SJSA1 (cell line): ENCODE data around the gene PRR36. TPM values are rescaled to one million over a fixed set of nuclear protein-coding genes. Genes with fewer than 3 reads are reported as not detected.
"Not testable (repeated sequence)": the region's sequence is repeated elsewhere in the genome, so short reads cannot be mapped to it uniquely, and the experiment has no call there.

Experiments
- DNase-seq, 2 experiments: peaks; one replicate each; pipeline ENCODE4 v3.0.0-alpha.2; 2015 to 2020; ENCODE audit warnings: low spot score in 2 of 2, low read depth in 1 of 2
- H3K27ac ChIP-seq: fragments of 250-450 bp; sonication (Bioruptor Pico); 2 replicates; pipeline ENCODE4 v1.5.1; 2020; ENCODE audit warnings: mild to moderate bottlenecking, moderate library complexity
- H3K27me3 ChIP-seq: fragments of 250-450 bp; sonication (Bioruptor Pico); replicated peaks from 2 replicates; pipeline ENCODE4 v1.5.1; 2020; ENCODE audit warnings: mild to moderate bottlenecking, moderate library complexity
- H3K36me3 ChIP-seq: fragments of 250-450 bp; sonication (Bioruptor Pico); 2 replicates; pipeline ENCODE4 v1.5.1; 2020; ENCODE audit warnings: mild to moderate bottlenecking
- H3K4me1 ChIP-seq: fragments of 250-450 bp; sonication (Bioruptor Pico); replicated peaks from 2 replicates; pipeline ENCODE4 v1.6.1; 2021; ENCODE audit warnings: mild to moderate bottlenecking
- H3K4me3 ChIP-seq: fragments of 250-450 bp; sonication (Bioruptor Pico); 2 replicates; pipeline ENCODE4 v1.5.1; 2020; ENCODE audit warnings: mild to moderate bottlenecking
- H3K9me3 ChIP-seq: fragments of 250-450 bp; sonication (Bioruptor Pico); replicated peaks from 2 replicates; pipeline ENCODE4 v1.5.1; 2020; ENCODE audit warnings: mild to moderate bottlenecking
- total RNA-seq: library from RNA; depleted of rRNA; stranded (reverse); fragments of >200 nt; shearing (Covaris generic); gene quantifications from 2 replicates; pipeline ENCODE4 v1.2.3, GENCODE V29; 2014

Gene PRR36
- total RNA-seq, 1 experiment from 2014 or later: not detected

DNA sequence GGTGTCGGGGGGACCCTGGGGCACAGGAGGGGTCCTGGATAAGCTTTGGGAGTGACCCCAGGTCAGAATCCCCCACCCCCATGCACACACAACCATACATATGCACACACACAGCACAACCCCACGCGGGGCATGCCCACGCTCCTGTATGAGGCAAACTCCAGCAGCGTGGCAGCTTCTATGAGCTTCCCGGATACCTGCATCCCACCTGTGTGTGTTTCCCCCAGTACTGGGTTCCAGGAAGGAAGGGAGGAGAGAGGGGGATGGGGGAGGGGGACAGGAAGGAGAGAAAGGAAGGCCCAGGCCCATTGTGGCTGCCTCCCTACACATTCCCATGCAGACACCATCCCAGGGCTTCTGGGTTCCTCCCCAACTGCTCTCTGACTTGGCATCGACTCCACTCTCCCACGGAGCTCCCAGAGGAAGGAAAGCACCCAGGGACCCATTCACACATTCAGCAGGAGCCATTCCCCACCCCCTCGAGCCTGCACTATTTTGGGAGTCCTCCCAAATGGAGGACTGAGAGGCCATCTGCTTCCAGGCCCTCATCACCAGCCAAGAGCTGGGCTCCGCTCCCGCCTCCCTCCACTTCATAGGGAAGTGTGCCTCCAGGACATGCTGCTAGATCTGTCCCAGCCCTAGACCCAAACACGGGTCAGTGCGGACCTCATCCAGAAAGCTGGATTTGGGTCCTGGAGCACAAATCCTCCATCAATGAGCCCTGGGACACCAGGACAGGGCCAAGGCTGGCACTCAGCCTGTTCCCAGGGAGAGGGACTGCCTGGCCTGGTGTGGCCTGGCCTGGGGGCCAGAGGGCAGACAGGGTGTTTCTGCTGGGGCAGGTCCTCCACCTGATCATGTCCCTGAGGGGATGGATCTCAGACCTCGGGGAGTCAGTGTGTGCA is 13.2 kb downstream of the PRR36 start:
- H3K36me3 ChIP-seq: 0 out of 2 replicates have a peak, but pooled peaks cover 2% of the 10 kb centered on the region

DNA sequence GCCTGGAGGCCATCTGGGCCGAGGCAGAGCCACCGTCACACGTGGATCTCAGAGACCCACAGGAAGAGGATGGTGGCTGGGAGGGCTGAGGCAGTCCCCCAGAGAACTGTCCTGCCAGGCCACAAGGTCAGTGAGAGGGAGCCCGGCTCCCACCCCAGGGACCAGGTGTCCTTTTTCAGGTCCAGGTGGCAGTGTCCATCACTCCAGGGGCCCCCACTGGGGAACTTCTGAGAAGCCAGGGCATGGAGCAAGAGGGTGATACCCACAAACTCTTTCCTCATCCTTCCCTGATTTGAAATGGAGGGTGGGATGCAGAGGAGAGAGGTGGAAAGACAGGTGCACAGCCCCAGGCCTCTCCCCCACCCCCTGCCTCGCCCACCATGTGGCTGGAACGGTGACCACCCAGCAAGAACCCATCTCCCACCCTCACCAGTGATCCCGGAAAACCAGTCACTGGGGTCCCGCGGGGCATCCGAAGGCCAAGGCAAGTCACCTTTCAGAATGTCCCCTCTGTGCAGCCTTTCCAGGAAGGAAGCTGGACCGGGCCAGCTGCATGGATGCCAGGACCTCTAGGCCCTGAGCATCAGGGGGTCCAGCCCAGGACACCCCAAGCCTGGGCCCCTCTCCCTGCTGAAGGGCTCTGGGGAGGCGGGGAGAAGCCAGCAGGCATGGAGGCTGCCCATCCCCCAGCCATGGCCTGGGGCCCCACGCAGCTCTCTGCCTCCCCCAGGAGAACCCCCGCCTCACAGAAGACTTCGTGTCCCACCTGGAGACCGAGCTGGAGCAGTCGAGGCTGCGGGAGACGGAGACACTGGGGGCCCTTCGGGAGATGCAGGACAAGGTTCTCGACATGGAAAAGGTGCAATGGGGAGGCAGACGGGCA is 14.1 kb downstream of the PRR36 start:
- no peaks in the 10 kb centered on the region for H3K27me3 ChIP-seq
- H3K4me3 ChIP-seq: no peak overlapping the region
- H3K27ac ChIP-seq: no peak overlapping the region
- 0 out of 2 replicates have a peak, but pooled peaks cover 2% of the 10 kb centered on the region for H3K36me3 ChIP-seq
- no peaks in the 10 kb centered on the region for H3K4me1 ChIP-seq
- no peaks in the 10 kb centered on the region for H3K9me3 ChIP-seq
- no peak for DNase-seq

More for the DNA sequence above, 13.2 kb downstream of the PRR36 start:
- Histone ChIP-seq H3K4me3 (no peak overlapping the region), H3K9me3 (no peaks in the 10 kb centered on the region), H3K4me1 (no peaks in the 10 kb centered on the region), H3K27ac (no peak overlapping the region), H3K27me3 (no peaks in the 10 kb centered on the region)
- DNase-seq: no peak

DNA sequence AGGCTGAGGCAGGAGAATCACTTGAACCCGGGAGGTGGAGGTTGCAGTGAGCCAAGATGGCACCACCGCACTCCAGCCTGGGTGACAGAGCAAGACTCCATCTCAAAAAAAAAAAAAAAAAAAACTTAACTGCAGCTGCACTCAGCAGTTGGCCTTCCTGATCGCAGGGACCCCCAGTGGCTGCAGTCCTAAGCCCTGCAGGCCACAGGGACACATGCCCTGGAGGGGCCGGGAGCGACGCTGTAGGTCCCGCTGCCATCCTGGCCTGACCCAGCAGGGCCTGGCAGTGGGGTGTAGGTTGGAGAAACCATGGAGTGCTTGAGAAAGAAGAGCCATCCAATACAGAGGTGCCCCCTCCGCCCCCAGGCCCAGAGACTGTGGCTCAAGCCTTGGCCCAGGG is 15.1 kb downstream of the PRR36 start:
- not testable (repeated sequence) for H3K9me3 ChIP-seq, H3K27ac ChIP-seq, H3K27me3 ChIP-seq

DNA sequence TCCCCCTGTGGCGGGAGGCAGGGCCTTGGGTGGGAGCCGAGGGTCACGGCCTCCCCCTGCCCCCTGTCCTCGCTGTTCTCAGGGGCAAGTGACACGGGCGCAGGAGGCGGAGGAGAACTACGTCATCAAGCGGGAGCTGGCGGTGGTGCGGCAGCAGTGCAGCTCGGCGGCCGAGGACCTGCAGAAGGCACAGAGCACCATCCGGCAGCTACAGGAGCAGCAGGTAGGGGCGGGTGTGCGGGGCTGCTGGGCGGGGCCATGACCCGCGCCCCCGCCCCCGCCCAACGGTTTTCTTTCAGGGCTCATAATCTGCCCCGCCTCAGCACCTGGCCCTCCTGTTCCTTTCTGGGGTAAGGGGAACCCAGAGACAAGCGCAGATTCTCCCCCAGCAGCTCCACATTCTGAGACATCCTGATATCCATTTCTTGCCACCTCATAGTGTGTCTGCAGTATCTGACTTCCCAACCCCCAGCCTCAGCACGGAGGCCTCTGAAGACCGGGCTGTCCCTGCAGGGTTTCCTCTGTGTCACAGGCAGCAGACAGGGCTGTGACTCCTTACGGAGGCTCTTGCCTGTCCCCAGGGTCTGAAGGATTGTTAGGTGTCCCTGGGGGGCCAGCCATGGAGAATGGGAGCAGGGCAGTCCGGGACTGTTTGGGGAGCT is 15.9 kb downstream of the PRR36 start:
- no peak for DNase-seq
- H3K9me3 ChIP-seq: no peaks in the 10 kb centered on the region
- H3K4me1 ChIP-seq: no peaks in the 10 kb centered on the region
- H3K4me3 ChIP-seq: no peak overlapping the region
- no peak overlapping the region for H3K27ac ChIP-seq
- no peaks in the 10 kb centered on the region for H3K27me3 ChIP-seq
- no peaks in the 10 kb centered on the region for H3K36me3 ChIP-seq

More for the DNA sequence above, 15.1 kb downstream of the PRR36 start:
- H3K36me3 ChIP-seq, H3K4me3 ChIP-seq, H3K4me1 ChIP-seq, DNase-seq: not testable (repeated sequence)

DNA sequence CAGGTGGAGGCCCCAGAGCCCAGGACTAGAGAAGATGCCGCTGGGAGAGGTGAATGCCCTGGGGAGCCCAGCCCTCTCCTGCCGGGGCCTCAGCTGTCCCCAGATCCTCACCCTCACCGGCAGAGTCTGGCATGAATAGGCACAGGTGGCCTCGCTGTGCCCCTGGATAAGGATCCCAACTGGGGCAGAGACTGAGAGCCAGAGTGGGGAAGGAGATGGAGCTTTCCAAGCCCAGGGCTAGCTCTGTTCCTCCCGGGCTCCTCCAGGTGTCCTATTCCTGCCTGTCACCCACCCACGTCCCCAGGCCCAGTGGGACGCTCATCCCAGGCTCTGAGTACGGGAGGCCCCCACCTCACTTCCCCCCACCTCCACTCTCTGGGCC is 16.5 kb downstream of the PRR36 start:
- no peak overlapping the region for H3K27ac ChIP-seq
- H3K27me3 ChIP-seq: no peaks in the 10 kb centered on the region
- H3K4me3 ChIP-seq: no peak overlapping the region
- no peaks in the 10 kb centered on the region for H3K36me3 ChIP-seq
- H3K9me3 ChIP-seq: no peaks in the 10 kb centered on the region
- H3K4me1 ChIP-seq: no peaks in the 10 kb centered on the region
- DNase-seq: no peak

DNA sequence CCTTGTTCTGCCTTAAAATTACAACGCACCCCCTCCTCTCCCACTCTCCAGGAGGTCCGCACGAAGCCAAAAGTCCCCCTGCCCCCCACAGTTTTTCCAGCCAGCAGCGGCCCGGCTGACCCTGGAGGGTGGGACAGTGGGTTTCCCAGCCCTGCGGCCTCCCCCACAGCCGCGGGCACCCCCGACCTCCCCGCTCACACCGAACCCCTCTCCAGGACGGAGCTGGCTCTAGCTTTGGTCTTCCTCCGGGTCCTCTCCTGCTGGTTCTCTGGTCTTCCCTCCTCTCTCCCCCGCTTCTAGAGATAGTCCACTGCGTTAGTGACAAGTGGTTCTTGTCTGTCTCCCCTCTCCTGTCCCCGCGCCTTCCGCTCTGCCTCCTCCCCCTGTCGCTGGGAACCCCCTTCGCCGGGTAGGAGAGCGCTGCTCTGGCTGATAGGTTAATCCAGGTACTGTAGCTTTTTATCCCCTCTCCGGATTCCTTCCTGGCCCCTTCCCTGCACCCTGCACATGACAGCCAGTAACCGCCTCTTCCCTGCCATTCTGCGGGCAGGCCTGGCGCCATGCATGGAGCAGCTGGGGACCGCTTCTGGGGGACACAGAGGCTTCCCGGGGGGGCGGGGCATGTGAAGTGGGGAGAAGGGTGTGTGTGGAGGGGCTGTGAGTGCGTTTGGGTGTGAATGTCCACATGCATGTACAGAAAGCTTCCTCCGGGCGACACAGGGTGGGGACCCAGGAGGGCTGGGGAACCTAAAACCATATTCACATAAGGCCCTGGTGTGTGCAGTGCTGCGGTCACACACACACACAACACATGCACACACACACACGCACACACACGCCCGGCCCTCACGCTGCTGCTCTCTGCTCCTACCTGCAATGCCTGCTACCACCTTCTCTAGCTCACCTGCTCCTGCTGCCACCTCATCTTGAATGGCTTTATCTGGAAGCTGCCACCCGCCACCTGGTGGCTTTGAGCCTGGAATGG is 17.2 kb downstream of the PRR36 start:
- H3K9me3 ChIP-seq: no peaks in the 10 kb centered on the region
- H3K36me3 ChIP-seq: no peaks in the 10 kb centered on the region
- DNase-seq: no peak
- H3K27me3 ChIP-seq: no peaks in the 10 kb centered on the region
- no peaks in the 10 kb centered on the region for H3K4me1 ChIP-seq
- no peak overlapping the region for H3K27ac ChIP-seq
- no peak overlapping the region for H3K4me3 ChIP-seq

DNA sequence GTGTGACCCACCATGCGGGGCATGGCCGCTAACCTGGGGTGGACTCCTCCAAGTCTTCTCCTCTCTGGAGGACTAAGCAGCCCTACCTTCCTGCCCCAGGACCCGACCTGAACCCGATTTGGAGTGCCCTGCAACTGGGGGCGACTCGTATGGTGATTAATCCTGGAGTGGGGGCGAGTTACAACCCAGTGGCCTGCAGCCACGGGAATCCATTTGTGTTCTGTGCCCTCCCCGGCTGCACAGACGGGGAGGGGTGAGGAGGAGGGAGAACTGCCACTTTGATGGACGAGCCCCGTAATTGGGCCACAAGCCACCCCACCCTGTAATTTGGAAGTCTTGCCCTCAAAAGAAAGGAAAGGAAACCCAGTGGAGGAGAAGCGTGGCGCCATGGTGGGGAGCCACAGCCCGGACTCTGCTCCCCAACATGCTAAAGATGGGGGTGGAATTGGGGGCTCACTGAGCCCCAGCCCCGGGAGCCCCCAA is 18.0 kb downstream of the PRR36 start:
- Histone ChIP-seq H3K27me3 (no peaks in the 10 kb centered on the region), H3K27ac (no peak overlapping the region), H3K4me3 (no peak overlapping the region), H3K36me3 (no peaks in the 10 kb centered on the region), H3K4me1 (no peaks in the 10 kb centered on the region), H3K9me3 (no peaks in the 10 kb centered on the region)
- no peak for DNase-seq

DNA sequence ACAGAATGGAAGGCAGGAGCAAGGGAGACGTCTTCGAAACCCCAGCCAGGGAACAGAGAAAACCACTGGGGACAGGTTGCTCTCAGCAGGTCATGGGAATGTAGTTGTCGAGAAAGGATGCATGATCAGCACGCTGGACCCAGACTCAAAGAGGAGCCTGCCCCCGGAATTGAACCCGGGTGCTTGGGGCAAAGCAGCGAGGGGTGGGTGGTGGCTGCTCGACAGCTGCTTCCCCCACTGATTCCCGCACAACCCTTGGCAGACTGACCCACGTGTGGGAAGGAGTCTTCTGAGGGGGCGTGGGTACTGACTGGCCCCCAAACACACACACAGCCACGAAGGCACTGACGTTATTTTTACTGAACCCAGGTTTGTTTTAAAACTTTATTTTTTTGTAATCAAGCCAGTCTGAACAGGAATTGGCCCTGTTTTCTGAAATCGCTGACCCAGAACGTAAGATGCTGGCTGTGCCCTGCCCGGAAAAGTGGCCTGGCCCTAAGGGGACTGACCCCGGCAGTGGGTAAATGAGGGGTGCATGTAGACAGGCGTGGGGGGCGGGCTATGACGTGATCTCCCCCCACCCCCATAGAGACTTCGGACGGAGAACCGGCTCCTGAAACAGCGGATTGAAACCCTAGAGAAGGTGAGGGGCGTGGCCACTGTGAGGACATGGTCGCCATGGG is 18.6 kb downstream of the PRR36 start:
- Histone ChIP-seq H3K27me3 (no peaks in the 10 kb centered on the region), H3K27ac (no peak overlapping the region), H3K9me3 (no peaks in the 10 kb centered on the region), H3K36me3 (no peaks in the 10 kb centered on the region), H3K4me3 (no peak overlapping the region), H3K4me1 (no peaks in the 10 kb centered on the region)
- DNase-seq: no peak

DNA sequence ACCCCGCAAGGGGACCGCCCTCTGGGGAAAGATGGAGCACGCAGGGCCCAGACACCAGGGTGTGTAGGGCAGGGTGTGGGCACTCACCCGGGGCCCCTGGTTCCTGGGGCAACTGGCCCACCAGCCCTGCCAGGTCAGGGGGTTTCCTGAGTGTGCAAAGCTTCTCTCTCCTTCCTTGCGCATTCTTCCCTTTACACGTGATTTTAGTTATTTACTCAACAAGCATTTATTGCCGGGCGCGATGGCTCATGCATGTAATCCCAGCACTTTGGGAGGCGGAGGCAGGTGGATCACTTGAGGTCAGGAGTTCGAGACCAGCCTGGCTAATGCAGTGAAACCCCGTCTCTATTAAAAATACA is 20.4 kb downstream of the PRR36 start:
- H3K4me1 ChIP-seq: no peaks in the 10 kb centered on the region
- no peak overlapping the region for H3K4me3 ChIP-seq
- H3K36me3 ChIP-seq: no peaks in the 10 kb centered on the region
- H3K27me3 ChIP-seq: no peaks in the 10 kb centered on the region
- H3K27ac ChIP-seq: no peak overlapping the region
- no peaks in the 10 kb centered on the region for H3K9me3 ChIP-seq
- no peak for DNase-seq

DNA sequence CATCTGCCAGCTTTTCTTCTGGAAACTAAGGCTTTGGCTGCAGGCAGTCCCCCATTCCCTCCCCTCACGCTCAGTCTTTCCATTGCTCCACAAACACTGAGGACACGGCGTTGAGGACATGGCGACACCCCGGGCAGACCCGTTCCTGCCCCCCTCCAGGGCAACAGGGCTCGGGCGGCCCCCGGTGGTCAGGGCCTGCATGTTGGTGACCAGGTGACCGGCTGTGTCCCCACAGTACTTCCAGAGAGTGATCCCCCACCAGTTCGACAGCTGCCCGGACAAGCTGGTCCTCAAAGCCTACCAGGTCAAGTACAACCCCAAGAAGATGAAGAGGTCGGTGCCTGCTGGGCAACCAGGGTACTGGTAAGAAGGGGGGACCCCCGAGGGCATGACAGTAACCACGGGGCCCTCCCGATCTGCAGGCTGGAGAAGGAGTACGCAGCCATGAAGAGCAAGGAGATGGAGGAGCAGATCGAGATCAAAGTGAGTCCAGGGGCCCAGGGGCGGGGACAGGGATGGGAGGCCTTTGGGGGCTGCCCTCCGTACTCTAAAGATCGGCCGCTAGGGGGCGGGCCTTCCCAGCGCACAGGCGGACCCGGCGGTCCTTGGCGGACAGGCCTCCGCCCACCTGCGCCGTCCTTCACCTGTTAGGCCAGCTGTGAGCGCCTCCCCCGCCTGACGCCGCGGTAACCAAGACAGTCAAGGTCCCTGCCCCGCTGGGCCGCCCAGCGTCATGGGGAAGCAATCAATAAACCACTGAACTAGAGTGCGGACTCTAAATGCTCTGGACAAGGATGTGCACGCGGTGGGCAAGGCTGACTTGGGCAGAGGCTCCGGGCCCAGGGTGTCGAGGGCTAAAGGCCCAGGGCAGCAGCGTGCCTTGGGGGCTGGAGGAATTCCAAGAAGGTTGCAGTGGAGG is 21.1 kb downstream of the PRR36 start:
- no peak overlapping the region for H3K4me3 ChIP-seq
- peak; percentile 43 to 68 for DNase-seq
- H3K27me3 ChIP-seq: no peaks in the 10 kb centered on the region
- no peaks in the 10 kb centered on the region for H3K9me3 ChIP-seq
- H3K4me1 ChIP-seq: no peaks in the 10 kb centered on the region
- H3K36me3 ChIP-seq: no peaks in the 10 kb centered on the region
- H3K27ac ChIP-seq: no peak overlapping the region

DNA sequence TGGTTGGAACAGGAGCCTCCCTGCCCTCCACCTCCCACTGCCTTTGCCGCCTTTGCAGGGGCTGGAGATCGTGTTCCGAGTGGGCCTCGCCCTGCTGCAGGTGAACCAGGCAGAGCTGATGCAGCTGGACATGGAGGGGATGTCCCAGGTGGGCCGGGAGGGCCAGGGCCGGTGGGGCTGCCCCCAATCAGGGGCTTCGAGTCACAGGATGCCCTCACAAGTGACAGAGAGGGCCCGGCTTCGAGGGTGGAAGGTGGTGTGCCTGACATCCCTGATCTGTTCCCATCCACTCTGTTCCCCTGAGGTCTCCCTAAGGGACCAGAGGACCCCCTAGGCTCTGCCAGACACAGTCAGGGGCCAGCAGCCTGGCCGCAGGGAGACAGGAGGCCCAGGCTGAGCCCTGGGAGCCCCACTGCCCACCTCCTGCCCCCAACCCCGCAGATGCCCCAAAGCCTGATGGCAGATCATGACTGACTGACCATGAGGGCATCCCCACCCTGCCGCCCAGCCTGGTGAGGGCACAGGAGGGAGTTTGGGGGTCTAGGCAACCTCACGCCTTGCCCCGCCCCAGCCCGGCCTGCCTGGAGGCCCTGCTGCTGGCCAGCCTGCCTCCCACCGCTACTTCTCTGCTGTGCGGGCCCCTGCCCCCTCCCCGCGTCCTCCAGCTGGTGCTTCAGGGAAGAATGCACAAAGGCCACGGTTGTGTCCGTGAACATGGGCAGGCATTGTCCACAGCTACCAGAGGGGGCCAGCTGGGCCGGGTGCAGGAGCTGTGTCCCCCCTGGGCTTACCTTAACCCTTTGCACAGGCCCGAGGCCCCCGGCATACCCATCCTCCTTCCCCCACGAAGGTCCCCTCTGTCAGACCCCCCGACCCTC is 22.3 kb downstream of the PRR36 start:
- Histone ChIP-seq H3K36me3 (no peaks in the 10 kb centered on the region), H3K4me1 (no peaks in the 10 kb centered on the region), H3K9me3 (no peaks in the 10 kb centered on the region), H3K27ac (no peak overlapping the region), H3K27me3 (no peaks in the 10 kb centered on the region), H3K4me3 (no peak overlapping the region)
- DNase-seq: no peak
